WTC11 (cell line): ENCODE data around the gene C2orf80. TPM values are rescaled to one million over a fixed set of nuclear protein-coding genes. Genes with fewer than 3 reads are reported as not detected.
A peak's percentile ranks its signal among the peaks of the same experiment; 100 is the strongest.

Experiments used
- ATAC-seq: fragments of 200-7000 bp; cut with Tn5 transposase; 2 replicates; pipeline ENCODE4 v1.10.0; 2021; ENCODE audit warnings: mild to moderate bottlenecking, moderate library complexity
- CTCF ChIA-PET: fragments of 300-600 bp; sonication (Branson Sonifier 250); formaldehyde crosslinking; loops from one replicate; lab custom pipeline; 2021; ENCODE audit warnings: antibody characterized with exemption; lab: Charles Lee
- POLR2A ChIA-PET: fragments of 350-600 bp; sonication (Branson Sonifier 250); formaldehyde crosslinking; loops from one replicate; lab custom pipeline; 2021; ENCODE audit warnings: antibody characterized with exemption; lab: Charles Lee
- DNase-seq: peaks from one replicate; pipeline ENCODE4 v3.0.0; 2021; ENCODE audit warnings: low spot score
- H3K27ac Mint-ChIP-seq: 2 replicates; pipeline ENCODE4 v1.8.0; 2021; ENCODE audit warnings: mixed read lengths
- H3K27me3 Mint-ChIP-seq: 2 replicates; pipeline ENCODE4 v1.8.0; 2021; ENCODE audit warnings: low read depth, mild to moderate bottlenecking, moderate library complexity, mixed read lengths
- H3K36me3 Mint-ChIP-seq: 2 replicates; pipeline ENCODE4 v1.8.0; 2021; ENCODE audit warnings: mixed read lengths
- H3K4me1 Mint-ChIP-seq: 2 replicates; pipeline ENCODE4 v1.8.0; 2022; ENCODE audit warnings: mixed read lengths
- H3K4me3 Mint-ChIP-seq: 2 replicates; pipeline ENCODE4 v1.8.0; 2021; ENCODE audit warnings: mild to moderate bottlenecking, moderate library complexity, mixed read lengths
- H3K9me3 Mint-ChIP-seq: 2 replicates; pipeline ENCODE4 v1.8.0; 2021; ENCODE audit warnings: mixed read lengths
- ATF2 ChIP-seq: sonication (generic); formaldehyde crosslinking; IDR thresholded peaks from 2 replicates; pipeline ENCODE4 v1.8.1; 2022; ENCODE audit warnings: low read depth, missing genetic modification reagents, borderline replicate concordance
- CTCF ChIP-seq: fragments of 200-600 bp; IDR thresholded peaks from 2 replicates; pipeline ENCODE4 v1.8.0; 2022; ENCODE audit warnings: antibody characterized with exemption
- EMX1 ChIP-seq: fragments of 250-450 bp; sonication (Bioruptor Pico); IDR thresholded peaks from 2 replicates; pipeline ENCODE4 v1.8.0; 2021; ENCODE audit warnings: mild to moderate bottlenecking
- ETV6 ChIP-seq: sonication (generic); formaldehyde crosslinking; IDR thresholded peaks from 2 replicates; pipeline ENCODE4 v1.8.1; 2022; ENCODE audit warnings: mild to moderate bottlenecking, missing genetic modification reagents
- GTF2I ChIP-seq: fragments of 250-450 bp; sonication (Bioruptor Pico); conservative IDR thresholded peaks from 2 replicates; pipeline ENCODE4 v1.4.0; 2021; ENCODE audit warnings: mild to moderate bottlenecking
- HMGXB4 ChIP-seq: sonication (generic); formaldehyde crosslinking; IDR thresholded peaks from 2 replicates; pipeline ENCODE4 v1.8.1; 2023; ENCODE audit warnings: mild to moderate bottlenecking, moderate library complexity, missing genetic modification reagents
- MYBL2 ChIP-seq: sonication (generic); formaldehyde crosslinking; IDR thresholded peaks from 2 replicates; pipeline ENCODE4 v1.8.1; 2023; ENCODE audit warnings: mild to moderate bottlenecking, moderate library complexity, missing genetic modification reagents
- PRDM15 ChIP-seq: sonication (generic); formaldehyde crosslinking; IDR thresholded peaks from 2 replicates; pipeline ENCODE4 v1.8.0; 2022; ENCODE audit warnings: missing genetic modification reagents
- USF1 ChIP-seq: sonication (generic); formaldehyde crosslinking; IDR thresholded peaks from 2 replicates; pipeline ENCODE4 v1.8.0; 2022; ENCODE audit warnings: mild to moderate bottlenecking, missing genetic modification reagents
- ZBTB21 ChIP-seq: sonication (generic); formaldehyde crosslinking; IDR thresholded peaks from 2 replicates; pipeline ENCODE4 v1.8.1; 2023; ENCODE audit warnings: mild to moderate bottlenecking, missing genetic modification reagents, borderline replicate concordance
- ZNF317 ChIP-seq: sonication (generic); formaldehyde crosslinking; IDR thresholded peaks from 2 replicates; pipeline ENCODE4 v1.8.1; 2023; ENCODE audit warnings: low read depth, mild to moderate bottlenecking, moderate library complexity, missing genetic modification reagents, borderline replicate concordance
- ZNF671 ChIP-seq: fragments of 250-450 bp; sonication (Bioruptor Pico); IDR thresholded peaks from 2 replicates; pipeline ENCODE4 v1.8.0; 2021; ENCODE audit warnings: mild to moderate bottlenecking
- ZSCAN18 ChIP-seq: fragments of 250-450 bp; sonication (Bioruptor Pico); IDR thresholded peaks from 2 replicates; pipeline ENCODE4 v2.1.2; 2022; ENCODE audit warnings: mild to moderate bottlenecking, moderate library complexity
- total RNA-seq: library from RNA; stranded (reverse); gene quantifications from 3 replicates; pipeline ENCODE4 v1.2.3, GENCODE V29; 2021

The C2orf80 gene
- total RNA-seq, 1 experiment from 2014 or later: 0.87 TPM

GRCh38 chr2:208175840-208176153, 14.0 kb downstream of the C2orf80 start (continued):
- TF ChIP-seq ATF2 (CRISPR knock-in tag) (no peak), PRDM15 (no peak), USF1 (CRISPR knock-in tag) (no peak), ZNF317 (CRISPR knock-in tag) (no peak), ETV6 (CRISPR knock-in tag) (no peak), EMX1 (no peak), ZNF671 (CRISPR knock-in tag) (no peak), GTF2I (CRISPR knock-in tag) (no peak), MYBL2 (CRISPR knock-in tag) (no peak), ZSCAN18 (no peak)

- Mint-ChIP-seq H3K4me3 (no peak overlapping the region), H3K9me3 (no peaks in the 10 kb centered on the region), H3K36me3 (no peaks in the 10 kb centered on the region), H3K27ac (no peak overlapping the region), H3K4me1 (peaks cover 17% of the 10 kb centered on the region), H3K27me3 (no peaks in the 10 kb centered on the region)
- ChIA-PET POLR2A (interaction anchor here (0.7 to 1.5 kb wide), 3 partner anchors 9 to 1768 kb away, joined by 3 to 11 read pairs (median 5); partner anchors contain the start of gene IDH1), CTCF (interaction anchor here (0.6 to 3.1 kb wide), 30 partner anchors 9 to 128 kb away, joined by 3 to 37 read pairs (median 4); partner anchors contain the start of genes CRYGA, CRYGD, IDH1 and PIKFYVE)
- DNase-seq (peak; percentile 76), ATAC-seq (peak; percentile 98)
- TF ChIP-seq ZBTB21 (CRISPR knock-in tag) (no peak), CTCF (peak; percentile 71), HMGXB4 (CRISPR knock-in tag) (0 out of 2 replicates have a peak, but pooled peaks have one; percentile 50)
Observed at GRCh38 chr2:208175069-208175839, 14.6 kb downstream of the C2orf80 start.
